PC-9 (cell line): ENCODE measurements around the gene SERPINI1.

Experiments used
- CTCF ChIP-seq: fragments of 200-600 bp; sonication (generic); conservative IDR thresholded peaks from 2 replicates; pipeline ENCODE4 v1.6.1; 2017; ENCODE audit warnings: mixed run types, antibody characterized with exemption, mild to moderate bottlenecking, moderate library complexity
- EZH2 ChIP-seq: fragments of 200-600 bp; sonication (generic); IDR thresholded peaks from 2 replicates; pipeline ENCODE4 v1.8.0; 2017; ENCODE audit warnings: antibody characterized with exemption, low read depth

GRCh38 chr3:167735233-167736138 is at the start of gene SERPINI1:
- TF ChIP-seq CTCF (no peak), EZH2 (no peak)
